GM08714 (cell line): ENCODE results near the gene BATF.

Source experiments
- H3K4me3 ChIP-seq: fragments of 200-500 bp; sonication (Bioruptor generic); 2 replicates; pipeline ENCODE4 v1.5.1; 2014; ENCODE audit warnings: mild to moderate bottlenecking, low read length, inconsistent platforms
- ZNF274 ChIP-seq: IDR thresholded peaks from 2 replicates; pipeline ENCODE4 v1.6.1; 2012; ENCODE audit warnings: mild to moderate bottlenecking, low read depth, low read length

Gene BATF

DNA sequence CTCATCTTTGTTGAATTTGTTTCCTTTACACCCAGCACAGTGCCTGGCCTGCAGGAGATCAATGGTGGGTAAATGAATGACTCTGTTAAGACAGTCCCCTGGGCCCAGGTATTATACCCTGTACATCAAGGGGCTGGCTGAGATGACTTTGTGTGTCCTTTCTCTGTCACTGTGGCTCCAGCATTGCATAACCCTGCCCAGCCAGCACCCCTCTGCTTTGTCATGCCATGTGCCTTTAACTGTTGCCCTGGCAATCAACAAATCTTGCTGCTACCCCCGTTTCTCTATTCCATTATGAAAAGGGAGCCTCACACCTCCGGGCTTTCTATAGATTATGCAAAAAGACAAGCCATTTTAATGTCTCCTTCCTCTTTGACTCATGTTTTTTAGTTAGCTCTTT, 48.5 kb downstream of the BATF start:
- H3K4me3 ChIP-seq = no peak overlapping the region
- no peak for TF ChIP-seq ZNF274

GRCh38 chr14:75572104-75572503, 49.8 kb downstream of the BATF start:
- TF ChIP-seq ZNF274 = no peak
- no peak overlapping the region for H3K4me3 ChIP-seq

GRCh38 chr14:75577090-75577489, 54.8 kb downstream of the BATF start:
- no peak overlapping the region for H3K4me3 ChIP-seq
- TF ChIP-seq ZNF274 = no peak

- TF ChIP-seq ZNF274 = no peak
- peak overlapping the region; percentile 47; the same call in 1 of the 2 replicates for H3K4me3 ChIP-seq
Measured at GRCh38 chr14:75577729-75578101, 55.4 kb downstream of the BATF start.

DNA sequence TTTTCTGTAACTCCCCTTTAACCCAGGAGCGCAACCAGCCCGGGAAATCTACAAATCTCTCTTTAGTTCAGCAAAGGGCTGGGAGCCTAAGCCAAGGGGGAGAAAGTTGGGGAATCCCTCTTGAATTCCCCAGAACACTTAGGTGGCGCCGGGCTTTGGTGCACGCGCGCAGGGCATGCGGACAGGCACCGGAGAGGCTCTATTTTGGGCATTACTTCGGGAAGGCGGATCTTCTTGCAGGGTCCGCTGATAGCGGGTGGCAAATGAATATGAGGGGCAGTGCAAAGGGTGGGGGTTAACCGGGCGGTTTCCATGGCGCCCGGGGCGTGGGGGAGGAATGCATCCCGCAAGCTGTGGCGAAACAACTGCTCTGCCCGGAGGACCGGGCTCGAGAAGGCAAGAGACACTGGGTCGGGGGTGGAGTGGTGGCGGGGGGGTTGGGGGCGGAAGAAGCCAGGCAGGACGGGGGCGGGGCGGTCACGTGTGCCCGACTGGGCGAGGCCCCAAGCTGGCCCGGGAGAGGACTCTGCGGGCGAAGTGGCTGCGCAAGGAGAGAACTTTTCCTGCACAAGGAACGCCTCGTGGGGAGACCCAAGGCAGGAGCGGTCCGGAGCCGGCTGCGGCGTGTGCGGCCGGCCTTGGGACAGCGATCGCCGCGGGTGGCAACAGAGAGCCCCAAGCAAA, 56.0 kb downstream of the BATF start, which contains the start of gene FLVCR2:
Gene FLVCR2, plus strand, starts transcription at position 519 of the 684 bp plus-strand sequence. CDS start 353 bp downstream, outside the sequence.
- TF ChIP-seq ZNF274 = no peak
- H3K4me3 ChIP-seq = peak within 1 kb of the TSS; percentile 62

- TF ChIP-seq ZNF274 = no peak
- H3K4me3 ChIP-seq = peak overlapping the region; percentile 62
Measured at GRCh38 chr14:75578786-75579337, 56.6 kb downstream of the BATF start.

DNA sequence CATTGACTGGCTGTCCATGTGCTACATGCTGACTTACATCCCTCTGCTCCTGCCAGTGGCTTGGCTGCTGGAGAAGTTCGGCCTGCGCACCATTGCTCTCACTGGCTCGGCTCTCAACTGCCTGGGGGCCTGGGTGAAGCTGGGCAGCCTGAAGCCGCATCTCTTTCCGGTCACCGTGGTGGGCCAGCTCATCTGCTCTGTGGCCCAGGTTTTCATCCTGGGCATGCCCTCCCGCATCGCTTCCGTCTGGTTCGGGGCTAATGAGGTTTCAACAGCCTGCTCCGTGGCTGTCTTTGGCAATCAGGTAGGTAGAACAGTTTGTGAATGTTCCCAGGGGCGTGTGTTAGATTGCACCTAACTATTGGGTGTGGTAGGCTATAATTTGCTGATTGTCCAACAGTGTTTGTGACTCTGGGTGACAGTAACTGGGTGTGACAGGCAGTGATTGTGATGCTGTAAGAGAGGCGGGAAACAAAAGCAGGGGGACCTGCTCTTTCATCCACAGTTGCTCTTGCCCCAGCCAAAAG, 57.1 kb downstream of the BATF start:
- no peak for TF ChIP-seq ZNF274
- peak overlapping the region; percentile 62; the same call in 1 of the 2 replicates for H3K4me3 ChIP-seq

- no peak overlapping the region for H3K4me3 ChIP-seq
- no peak for TF ChIP-seq ZNF274
Measured at GRCh38 chr14:75579882-75580281, 57.6 kb downstream of the BATF start.

- TF ChIP-seq ZNF274 = no peak
Measured at GRCh38 chr14:75587388-75587787, 65.1 kb downstream of the BATF start.

GRCh38 chr14:75589931-75590330, 67.7 kb downstream of the BATF start:
- H3K4me3 ChIP-seq = no peak overlapping the region
- no peak for TF ChIP-seq ZNF274

More at GRCh38 chr14:75587388-75587787, 65.1 kb downstream of the BATF start:
- H3K4me3 ChIP-seq = no peak overlapping the region

GRCh38 chr14:75591331-75591946, 69.2 kb downstream of the BATF start:
- H3K4me3 ChIP-seq = no peak overlapping the region
- TF ChIP-seq ZNF274 = no peak

- no peak overlapping the region for H3K4me3 ChIP-seq
- TF ChIP-seq ZNF274 = no peak
Measured at GRCh38 chr14:75591987-75592575, 69.8 kb downstream of the BATF start.

DNA sequence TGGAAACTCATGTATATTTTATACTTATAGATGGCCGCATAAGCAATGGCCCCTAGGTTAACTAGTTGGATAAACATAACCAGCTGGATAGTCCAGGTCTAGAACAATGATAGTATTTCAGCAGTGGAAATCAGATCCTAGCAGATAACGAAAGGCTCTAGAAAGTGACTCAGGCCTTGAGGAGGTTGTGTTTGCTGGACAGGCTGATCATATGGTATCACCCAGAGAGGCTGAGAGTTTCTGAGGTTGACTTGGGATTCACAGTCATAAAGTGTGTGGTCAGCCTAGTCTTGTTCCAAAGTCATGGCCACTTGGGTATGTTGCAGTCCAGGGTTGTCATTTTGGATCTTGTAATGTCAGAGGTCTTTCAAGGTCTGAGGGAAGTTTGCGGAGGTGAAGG, 73.0 kb downstream of the BATF start:
- no peak overlapping the region for H3K4me3 ChIP-seq
- TF ChIP-seq ZNF274 = no peak
